HepG2 (cell line): ENCODE measurements around the gene TRIM10. TPM values are rescaled to one million over a fixed set of nuclear protein-coding genes. Genes with fewer than 3 reads are reported as not detected.

Source experiments
- ATAC-seq: fragments of 200-7000 bp; cut with Tn5 transposase; 3 replicates; pipeline ENCODE4 v1.9.1; 2020; ENCODE audit warnings: mild to moderate bottlenecking, moderate library complexity
- BruUV-seq: library from RNA; stranded (reverse); fragments of 400-500 nt; replicated peaks from 2 replicates; lab custom pipeline; 2021; lab: Mats Ljungman, UMichigan
- CTCF ChIA-PET: fragments of 300-600 bp; formaldehyde crosslinking; extraction: SDS; loops from one replicate; lab custom pipeline; 2021; ENCODE audit warnings: low total read pairs, inconsistent platforms, low intra/inter-chr PET ratio; lab: Yijun Ruan, JAX
- POLR2A ChIA-PET: fragments of 350-600 bp; sonication (Branson Sonifier 250); formaldehyde crosslinking; loops from one replicate; lab custom pipeline; 2020; ENCODE audit warnings: antibody characterized with exemption, inconsistent platforms; lab: Yijun Ruan, JAX
- DNase-seq: peaks from one replicate; pipeline ENCODE4 v3.0.0-alpha.2; 2015; ENCODE audit warnings: low spot score
- FAIRE-seq: peaks from 3 replicates; lab custom pipeline; 2011; peaks lifted over from hg19 to GRCh38; lab: Jason Lieb, UNC
- H2AFZ ChIP-seq: one replicate; pipeline ENCODE4 v1.6.1; 2011; ENCODE audit warnings: low read length, inconsistent platforms
- H3K27ac ChIP-seq: fragments of 300-600 bp; 3 replicates; pipeline ENCODE4 v1.8.0; 2011; ENCODE audit warnings: mixed run types, mild to moderate bottlenecking, mixed read lengths, low read length, inconsistent platforms; ENCODE audit not compliant: insufficient read depth; ENCODE audit errors: extremely low read length
- H3K27me3 ChIP-seq, 2 experiments: fragments of 200-600 bp in 1 of 2; 2 replicates in 1 of 2; 3 replicates in 1 of 2; pipeline versions ENCODE4 v1.6.0 to v1.8.0; 2011; ENCODE audit warnings: low read length in 2 of 2, mild to moderate bottlenecking in 2 of 2, moderate library complexity in 2 of 2, inconsistent platforms in 1 of 2; ENCODE audit not compliant: insufficient read depth in 2 of 2, control insufficient read depth in 1 of 2
- H3K36me3 ChIP-seq, 2 experiments: fragments of 200-600 bp in 1 of 2; replicated peaks in 1 of 2; 2 replicates in 1 of 2; 3 replicates in 1 of 2; pipeline versions ENCODE4 v1.5.1 to v1.8.0; 2011; ENCODE audit warnings: low read length in 2 of 2, inconsistent platforms in 1 of 2; ENCODE audit not compliant: insufficient read depth in 2 of 2, control insufficient read depth in 1 of 2
- H3K4me1 ChIP-seq: 2 replicates; pipeline ENCODE4 v1.5.1; 2012; ENCODE audit warnings: low read length, inconsistent platforms; ENCODE audit not compliant: insufficient read depth
- H3K4me2 ChIP-seq: 2 replicates; pipeline ENCODE4 v1.6.0; 2011; ENCODE audit warnings: low read depth, low read length, inconsistent platforms
- H3K4me3 ChIP-seq, 3 experiments: fragments of 200-600 bp in 1 of 3; sonication (generic), shearing (Covaris generic) in 1 of 3; replicated peaks in 1 of 3; 2 replicates each; pipeline ENCODE4 v1.5.1; 2011 to 2016; ENCODE audit warnings: low read length in 3 of 3, inconsistent platforms in 2 of 3, low read depth in 2 of 3, mild to moderate bottlenecking in 2 of 3, control low read depth in 1 of 3, mixed read lengths in 1 of 3; ENCODE audit not compliant: insufficient read depth in 1 of 3
- H3K79me2 ChIP-seq: one replicate; pipeline ENCODE4 v1.6.1; 2011; ENCODE audit warnings: low read length, inconsistent platforms; ENCODE audit not compliant: insufficient read depth
- H3K9ac ChIP-seq: 2 replicates; pipeline ENCODE4 v1.6.0; 2011; ENCODE audit warnings: mild to moderate bottlenecking, low read depth, low read length, inconsistent platforms; ENCODE audit not compliant: insufficient read depth
- H3K9me3 ChIP-seq: 2 replicates; pipeline ENCODE4 v1.5.1; 2012; ENCODE audit warnings: mild to moderate bottlenecking, low read length
- H4K20me1 ChIP-seq: 2 replicates; pipeline ENCODE4 v1.6.0; 2011; ENCODE audit warnings: inconsistent platforms, mild to moderate bottlenecking, low read length, moderate library complexity; ENCODE audit not compliant: insufficient read depth
- LCORL ChIP-seq, 2 experiments: fragments of 450-650 bp in 1 of 2; sonication (generic) in 1 of 2; formaldehyde crosslinking in 1 of 2; IDR thresholded peaks; 2 replicates each; pipeline versions ENCODE4 v1.5.0 to v1.6.1; 2017 to 2020; ENCODE audit warnings: antibody characterized with exemption in 1 of 2, missing genetic modification reagents in 1 of 2
- MAFF ChIP-seq: IDR thresholded peaks from 2 replicates; pipeline ENCODE4 v1.6.1; 2011; ENCODE audit warnings: low read depth, low read length, improper control_type of control experiment
- MAFK ChIP-seq, 2 experiments: IDR thresholded peaks in 1 of 2; conservative IDR thresholded peaks in 1 of 2; 2 replicates each; pipeline ENCODE4 v1.6.1; 2011; ENCODE audit warnings: improper control_type of control experiment in 2 of 2, low read length in 2 of 2
- MED1 ChIP-seq: sonication (generic); formaldehyde crosslinking; IDR thresholded peaks from 2 replicates; pipeline ENCODE4 v1.4.0; 2020; ENCODE audit warnings: missing genetic modification reagents
- ZNF44 ChIP-seq: sonication (generic); formaldehyde crosslinking; IDR thresholded peaks from 2 replicates; pipeline ENCODE4 v1.5.1; 2020; ENCODE audit warnings: mild to moderate bottlenecking, missing genetic modification reagents
- ZNF772 ChIP-seq: sonication (generic); formaldehyde crosslinking; IDR thresholded peaks from 2 replicates; pipeline ENCODE4 v1.5.0; 2020; ENCODE audit warnings: mild to moderate bottlenecking, missing genetic modification reagents
- WGBS: methylation state at CpG from one replicate; pipeline ENCODE4 v1.1.6; 2017; ENCODE audit warnings: low lambda C conversion rate; 5-methylcytosine and 5-hydroxymethylcytosine counted together
- in situ Hi-C: cut with HindIII; loops from 2 replicates; pipeline ENCODE4 v1.10.0; 2017; ENCODE audit warnings: low pct_unique_long_range_greater_than_20kb; ENCODE audit not compliant: extremely low pct_ligation_motif_present
- intact Hi-C: fragments of 100-400 bp; cut with micrococcal nuclease; formaldehyde crosslinking; loops from one replicate; pipeline ENCODE4 v1.10.0; 2022; ENCODE audit not compliant: unreplicated experiment
- polyA plus RNA-seq, 8 experiments: library from polyadenylated mRNA; depleted of rRNA in 3 of 8; stranded (reverse) in 7 of 8; unstranded in 1 of 8; fragments of >200 nt; fragmentation: Illumina TruSeq in 4 of 8; extraction: Trizol in 4 of 8; gene quantifications; 2 replicates each; pipeline versions ENCODE4 v1.2.1 to v1.2.3, GENCODE V29; 2011 to 2016; ENCODE audit warnings: low read depth in 4 of 8, missing spikeins in 1 of 8, mixed read lengths in 1 of 8; ENCODE audit not compliant: insufficient read depth in 1 of 8
- total RNA-seq, 5 experiments: library from RNA; depleted of rRNA; stranded (reverse); fragments of >200 nt; fragmentation: Illumina TruSeq; extraction: Trizol; gene quantifications; 2 replicates each; pipeline ENCODE4 v1.2.3, GENCODE V29; 2016; ENCODE audit warnings: low read depth in 1 of 5
- TF ChIP-seq, protein P1 (sequence below): sonication (generic); formaldehyde crosslinking; IDR thresholded peaks from 2 replicates; pipeline ENCODE4 v1.4.0; 2020; ENCODE audit warnings: mild to moderate bottlenecking, missing genetic modification reagents, borderline replicate concordance

TRIM10 gene
- total and polyA plus RNA-seq, 2 of the 13 experiments (the other 11 are each of a cell fraction or from before 2014, with no cell fraction given), result 4.1 to 6.8 TPM

DNA sequence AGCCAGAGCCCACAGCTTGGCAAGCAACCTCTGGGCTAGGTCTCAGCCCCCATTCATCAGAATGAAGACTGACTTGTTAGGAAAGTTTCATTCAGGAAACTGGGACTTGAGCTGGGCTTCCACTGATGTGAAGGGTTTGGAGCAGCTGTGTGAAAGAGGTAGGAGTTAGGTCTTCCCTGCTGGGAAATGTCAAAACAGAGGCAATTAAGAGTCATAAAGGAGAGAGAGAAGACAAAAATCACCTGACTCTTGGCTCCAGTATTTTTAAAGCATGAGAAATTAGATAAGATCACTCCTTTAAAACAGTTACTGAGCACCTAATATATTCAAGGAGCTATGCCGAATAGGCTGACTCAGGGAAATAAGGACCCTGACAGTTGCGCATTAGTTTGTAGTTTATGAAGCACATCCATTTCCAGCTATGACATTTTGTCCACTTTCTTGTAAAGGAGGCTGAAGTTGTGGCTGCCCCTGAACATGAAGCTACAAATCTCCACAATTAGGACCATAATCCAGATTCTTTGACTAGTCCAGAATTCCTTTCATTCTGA is 29.0 kb downstream of the TRIM10 start:
- peaks cover 80% of the 10 kb centered on the region for H3K4me1 ChIP-seq
- DNase-seq (no peak), ATAC-seq (no peak), FAIRE-seq (no peak)
- H4K20me1 ChIP-seq, result no peaks in the 10 kb centered on the region
- intact Hi-C loops, result loop anchor here (1.0 to 2.0 kb wide), 2 partner anchors 29 to 39 kb away; no protein-coding TSS in a partner anchor
- peak overlapping the region; percentile 28 for H2AFZ ChIP-seq
- BruUV-seq, result no TSS peak
- H3K4me3 ChIP-seq, result no peak overlapping the region
- no peak overlapping the region for H3K9ac ChIP-seq
- H3K27me3 ChIP-seq, result no peaks in the 10 kb centered on the region
- POLR2A ChIA-PET, result interaction anchor here (1.0 to 4.7 kb wide), 10 partner anchors 12 to 71 kb away, joined by 3 to 43 read pairs (median 14); partner anchors contain the start of genes POLR1H, PPP1R11, TRIM15 and TRIM31
- in situ Hi-C loops, result no loop called here
- H3K36me3 ChIP-seq, result no peaks in the 10 kb centered on the region
- H3K79me2 ChIP-seq, result no peaks in the 10 kb centered on the region
- TF ChIP-seq ZNF772 (CRISPR knock-in tag) (peak; percentile 39; the same call in 1 of the 2 replicates), ZNF44 (no peak), MAFF (peak; percentile 86), MAFK (conservative IDR thresholded peaks at IDR 0.05 in 1 of 2, IDR thresholded peaks at IDR 0.05 in 1 of 2; ENCODE audit: low read length in 2 of 2) (peak; percentile 87 to 89), LCORL (IDR thresholded peaks at IDR 0.05) (no peak), LCORL (CRISPR knock-in tag; IDR thresholded peaks at IDR 0.05) (no peak), MED1 (CRISPR knock-in tag) (no peak)
- TF ChIP-seq, protein P1, sequence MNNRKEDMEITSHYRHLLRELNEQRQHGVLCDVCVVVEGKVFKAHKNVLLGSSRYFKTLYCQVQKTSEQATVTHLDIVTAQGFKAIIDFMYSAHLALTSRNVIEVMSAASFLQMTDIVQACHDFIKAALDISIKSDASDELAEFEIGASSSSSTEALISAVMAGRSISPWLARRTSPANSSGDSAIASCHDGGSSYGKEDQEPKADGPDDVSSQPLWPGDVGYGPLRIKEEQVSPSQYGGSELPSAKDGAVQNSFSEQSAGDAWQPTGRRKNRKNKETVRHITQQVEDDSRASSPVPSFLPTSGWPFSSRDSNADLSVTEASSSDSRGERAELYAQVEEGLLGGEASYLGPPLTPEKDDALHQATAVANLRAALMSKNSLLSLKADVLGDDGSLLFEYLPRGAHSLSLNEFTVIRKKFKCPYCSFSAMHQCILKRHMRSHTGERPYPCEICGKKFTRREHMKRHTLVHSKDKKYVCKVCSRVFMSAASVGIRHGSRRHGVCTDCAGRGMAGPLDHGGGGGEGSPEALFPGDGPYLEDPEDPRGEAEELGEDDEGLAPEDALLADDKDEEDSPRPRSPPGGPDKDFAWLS, result 0 out of 2 replicates have a peak, but pooled peaks have one; percentile 39
- CTCF ChIA-PET, result interaction anchor here (0.9 to 6.5 kb wide), 4 partner anchors 28 to 394 kb away, joined by 3 to 140 read pairs (median 16); partner anchors contain the start of gene RNF39
- 84% methylated on average over 2 of the region's 2 CpGs for WGBS
- no peaks in the 10 kb centered on the region for H3K9me3 ChIP-seq
- no peak overlapping the region for H3K27ac ChIP-seq
- H3K4me2 ChIP-seq, result no peak overlapping the region
